GM21447 (cell line): Measurements from ENCODE around the gene MACROD2.
A peak's percentile ranks its signal among the peaks of the same experiment; 100 is the strongest.

Experiments used
- ATAC-seq: cut with Tn5 transposase; IDR thresholded peaks from one replicate; pipeline ENCODE4 v1.9.1; 2021; ENCODE audit not compliant: unreplicated experiment

The MACROD2 gene

GRCh38 chr20:16043931-16044330, 2048.6 kb downstream of the MACROD2 start:
- ATAC-seq: no peak

DNA sequence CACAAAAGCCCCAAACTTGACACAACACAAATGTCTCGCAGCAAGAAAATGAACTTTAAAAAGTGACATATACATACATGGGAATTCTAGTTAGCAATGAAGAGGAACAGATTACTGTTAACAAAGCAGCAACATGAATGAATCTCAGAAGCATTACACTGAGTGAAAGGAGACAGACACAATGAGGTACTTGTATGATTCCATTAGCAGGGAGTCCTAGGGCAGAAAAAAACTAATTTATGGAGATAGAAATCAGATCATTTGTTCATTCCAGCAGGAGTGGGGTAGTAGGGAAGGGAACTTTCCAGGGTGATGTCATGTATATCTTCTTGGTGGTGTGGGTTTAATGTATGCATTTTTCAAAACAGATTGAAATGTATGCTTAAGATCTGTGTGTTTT, 2053.6 kb downstream of the MACROD2 start:
- no peak for ATAC-seq

GRCh38 chr20:16049529-16050093, 2054.3 kb downstream of the MACROD2 start:
- ATAC-seq: no peak

DNA sequence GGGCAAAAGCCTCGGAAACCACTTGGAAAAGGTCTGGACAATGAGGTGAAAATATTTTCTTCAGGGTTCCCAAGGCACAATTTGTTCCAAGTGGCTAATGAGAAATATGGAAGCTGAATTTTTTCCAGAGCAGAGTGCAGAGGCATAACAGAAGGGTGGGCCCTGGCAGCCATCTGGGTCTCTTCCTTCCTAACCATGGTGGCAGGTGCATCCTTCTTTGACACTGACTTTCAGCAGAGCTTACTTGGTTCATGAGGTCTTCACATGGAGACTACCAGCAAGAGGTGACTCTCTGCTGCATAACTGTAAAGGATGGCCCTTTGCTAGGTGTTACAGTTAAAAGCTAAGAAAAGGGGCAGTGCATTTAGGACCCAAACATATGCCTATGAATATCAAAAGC, 2055.1 kb downstream of the MACROD2 start:
- ATAC-seq: no peak

- ATAC-seq: no peak
These were observed 2056.7 kb downstream of the MACROD2 start for GRCh38 chr20:16051968-16052367.

- ATAC-seq: no peak
These were observed 2057.1 kb downstream of the MACROD2 start for GRCh38 chr20:16052456-16052855.

- no peak for ATAC-seq
These were observed 2059.7 kb downstream of the MACROD2 start for GRCh38 chr20:16054985-16055384.

DNA sequence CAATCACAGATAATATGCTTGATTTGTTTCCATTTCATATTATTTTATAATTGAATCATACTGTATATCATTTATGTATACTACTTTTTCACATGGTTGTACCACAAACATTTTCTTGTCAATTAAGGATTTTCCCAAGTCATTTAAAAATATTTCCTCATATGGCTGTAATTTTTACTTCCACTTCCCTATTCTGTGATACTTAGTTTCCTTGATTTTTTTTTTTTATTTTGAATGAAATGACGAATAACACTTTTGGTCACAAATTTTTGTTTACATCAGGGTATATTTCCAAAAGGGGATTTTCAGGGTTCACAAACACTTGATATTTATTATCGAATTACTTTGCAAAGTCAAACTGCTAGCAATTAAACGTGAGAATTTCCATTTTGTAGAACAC, 2062.3 kb downstream of the MACROD2 start:
- ATAC-seq: no peak

DNA sequence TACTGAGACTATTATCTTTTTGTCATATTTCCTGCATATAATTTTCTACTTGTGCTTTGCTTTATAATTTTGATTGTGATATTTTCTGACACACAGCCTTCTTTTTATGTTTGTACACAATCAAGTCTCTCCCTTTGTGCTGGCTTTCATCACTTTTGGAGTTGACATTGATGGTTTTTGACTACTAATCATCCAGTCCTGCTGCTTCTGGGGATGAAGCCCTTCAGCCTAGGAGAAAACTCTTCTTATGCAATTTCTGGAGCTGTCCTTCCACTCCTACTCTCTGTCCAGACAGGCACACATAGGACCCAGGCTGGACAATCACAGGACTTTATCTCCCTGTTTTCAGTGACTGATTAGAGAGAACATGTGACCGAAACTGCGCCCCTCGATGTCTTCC, 2063.0 kb downstream of the MACROD2 start:
- no peak for ATAC-seq

DNA sequence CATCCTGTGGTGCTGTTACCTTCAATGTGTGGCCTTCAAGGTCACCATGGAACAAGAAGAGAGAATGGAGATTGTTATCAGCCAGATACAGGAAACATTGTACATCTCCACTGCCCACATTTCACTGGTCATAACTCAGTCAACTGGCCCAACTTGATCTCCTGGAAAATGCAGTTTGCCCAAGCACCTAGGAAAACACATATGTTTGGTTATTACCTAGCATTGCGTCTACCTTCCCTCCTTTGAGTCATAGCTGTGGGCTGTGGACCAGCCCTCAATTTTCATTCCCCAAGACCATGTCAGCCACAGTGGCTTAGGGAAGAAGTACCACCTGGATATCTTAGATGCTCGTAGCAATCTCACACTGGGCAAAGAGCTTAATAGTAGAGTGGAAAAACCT, 2064.5 kb downstream of the MACROD2 start:
- ATAC-seq: no peak

DNA sequence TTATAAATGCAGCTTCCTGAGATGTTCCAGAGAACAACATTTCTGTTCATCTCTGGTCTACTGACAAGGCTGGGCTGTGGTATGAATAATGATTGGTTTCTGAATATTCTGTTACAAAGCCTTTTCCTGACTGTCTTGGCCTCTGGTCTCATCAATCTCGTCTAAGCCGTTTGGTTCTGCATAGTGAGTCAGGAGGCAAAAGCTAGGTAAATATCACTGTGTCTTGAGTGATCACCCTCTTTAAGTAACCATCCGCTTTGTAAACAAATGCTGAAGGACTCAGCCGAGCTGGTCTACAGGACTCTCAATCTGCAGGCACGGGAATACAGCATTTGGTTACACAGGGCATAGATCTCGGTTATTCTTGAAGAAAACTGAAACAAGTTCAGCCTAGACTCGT, 2066.0 kb downstream of the MACROD2 start:
- no peak for ATAC-seq

DNA sequence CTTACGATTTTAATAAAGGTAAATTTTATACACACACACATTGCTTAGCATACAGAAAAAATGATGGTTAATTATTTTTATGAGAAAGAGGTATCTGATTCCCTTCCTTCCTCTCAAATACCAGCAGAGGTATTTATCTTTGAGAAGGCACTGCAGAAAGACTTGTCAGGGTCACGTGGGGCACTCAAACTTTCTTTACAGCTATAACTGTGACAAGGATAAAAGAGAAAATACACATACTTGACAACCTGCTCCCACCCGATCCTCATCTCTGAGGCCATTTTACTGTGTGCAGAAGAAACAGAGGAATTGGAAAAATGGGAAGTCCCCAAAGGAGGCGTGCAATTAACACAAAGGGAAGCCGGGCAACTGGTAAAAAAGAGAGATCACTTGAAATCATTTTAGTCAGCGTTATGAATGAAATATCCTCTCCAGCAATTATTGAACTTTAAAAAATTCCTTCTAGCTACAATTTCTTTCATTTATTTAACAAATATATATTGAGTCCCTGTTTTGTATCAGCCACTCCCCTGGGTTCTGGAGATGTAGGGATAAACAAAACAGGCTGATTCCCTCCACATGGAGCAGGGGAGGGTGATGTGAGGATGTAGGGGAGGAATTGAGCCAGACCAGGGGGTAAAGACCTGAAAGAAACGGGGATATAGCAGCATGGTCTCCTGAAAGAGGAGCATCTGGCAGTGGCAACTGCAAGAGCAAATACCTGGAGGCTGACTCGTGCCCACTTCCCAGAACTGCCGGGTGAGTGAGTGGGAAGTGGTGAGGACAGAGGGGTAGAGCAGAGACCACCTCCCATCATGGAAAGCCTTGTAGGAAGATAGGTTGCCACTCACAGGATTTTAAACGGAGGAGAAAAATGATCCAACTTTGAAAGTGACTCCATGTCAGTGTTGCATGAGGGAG, 2067.6 kb downstream of the MACROD2 start:
- no peak for ATAC-seq

DNA sequence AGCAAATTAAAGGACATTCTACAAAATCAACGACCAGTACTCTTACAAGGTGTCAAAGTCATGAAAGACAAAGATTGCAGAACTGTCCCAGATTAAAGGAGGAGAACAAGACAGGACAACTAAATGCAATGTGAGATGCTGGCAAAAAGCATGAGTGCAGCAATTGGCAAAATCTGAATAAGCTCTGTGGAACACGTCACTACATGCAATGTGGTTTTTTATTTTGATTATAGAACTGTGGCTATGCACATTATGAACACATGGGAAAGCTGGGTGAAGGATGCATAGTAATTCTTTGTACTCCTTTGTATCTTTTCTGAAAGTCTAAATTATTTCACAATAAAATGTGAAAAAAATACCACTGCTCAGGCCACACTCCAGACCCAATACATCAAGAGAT, 2068.6 kb downstream of the MACROD2 start:
- no peak for ATAC-seq

- ATAC-seq: no peak
These were observed 2069.8 kb downstream of the MACROD2 start for GRCh38 chr20:16064989-16065707.

GRCh38 chr20:16066571-16066970, 2071.3 kb downstream of the MACROD2 start:
- no peak for ATAC-seq

GRCh38 chr20:16069389-16070010, 2074.2 kb downstream of the MACROD2 start:
- ATAC-seq: peak; percentile 93

DNA sequence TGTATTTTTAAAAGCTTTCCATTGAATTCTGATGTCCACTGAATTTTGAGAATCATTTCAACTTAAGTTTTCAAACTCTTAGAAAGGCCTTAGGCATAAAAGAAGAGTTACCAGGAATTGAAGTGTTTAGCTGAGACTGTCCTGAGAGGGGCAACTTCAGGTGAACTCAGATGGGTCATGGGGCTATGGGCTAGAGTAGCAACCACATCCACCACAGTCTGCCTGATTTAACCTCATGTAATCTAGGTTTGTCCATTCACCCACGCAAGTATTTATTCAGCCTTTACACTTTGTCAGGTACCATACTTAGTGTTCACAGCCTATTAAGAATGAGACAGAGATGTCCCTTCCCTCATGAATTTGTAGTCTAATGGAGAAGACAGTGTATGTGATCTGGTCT, 2076.9 kb downstream of the MACROD2 start:
- no peak for ATAC-seq

DNA sequence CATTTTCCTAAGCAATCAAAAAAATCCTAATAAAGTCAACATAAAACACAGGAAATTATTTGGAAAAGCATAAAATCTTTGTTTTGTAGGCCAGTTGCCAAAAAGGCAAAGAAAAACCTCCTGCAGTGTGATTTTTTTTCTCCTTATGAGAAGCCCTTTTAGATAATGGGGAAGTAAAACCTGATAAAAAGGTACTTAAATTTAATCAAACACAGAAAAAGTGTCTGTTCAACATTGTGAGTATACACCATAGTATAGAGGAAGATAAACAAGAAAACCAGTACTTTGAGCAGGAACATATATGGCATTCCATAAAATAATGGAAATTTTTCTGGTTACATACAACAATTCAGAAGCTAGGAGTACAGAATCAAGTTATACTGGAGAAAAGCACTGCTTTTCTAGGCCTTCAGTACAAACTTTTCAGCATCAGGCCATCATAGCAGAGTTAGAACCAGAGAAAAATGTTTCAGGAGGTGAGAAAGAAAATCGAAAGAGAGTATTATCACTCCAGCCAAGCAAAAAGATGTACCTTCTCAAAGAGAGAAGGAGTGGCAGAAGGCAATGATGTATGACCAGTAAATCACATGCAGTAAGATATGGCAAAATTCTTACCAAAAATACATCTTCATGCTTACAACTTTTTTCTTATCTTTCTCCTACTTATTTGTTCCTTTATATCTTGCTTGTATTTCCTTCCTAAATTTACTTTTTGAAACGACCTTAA, 2083.0 kb downstream of the MACROD2 start:
- no peak for ATAC-seq

- ATAC-seq: no peak
These were observed 2086.1 kb downstream of the MACROD2 start for GRCh38 chr20:16081421-16081820.

GRCh38 chr20:16082051-16082550, 2086.8 kb downstream of the MACROD2 start:
- no peak for ATAC-seq
